Bronchial epithelial cell (primary cell): ENCODE measurements around the gene CNKSR1. TPM values are rescaled to one million over a fixed set of nuclear protein-coding genes. Genes with fewer than 3 reads are reported as not detected.
"Not testable (repeated sequence)": the region's sequence is repeated elsewhere in the genome, so short reads cannot be mapped to it uniquely, and the experiment has no call there.

Experiments used
- DNase-seq: peaks from one replicate; pipeline ENCODE4 v3.0.0-alpha.2; 2010; ENCODE audit warnings: low read depth
- FAIRE-seq: peaks from 2 replicates; lab custom pipeline; 2011; peaks lifted over from hg19 to GRCh38; lab: Jason Lieb, UNC
- H3K27me3 ChIP-seq: 2 replicates; pipeline ENCODE4 v1.5.1; 2011; ENCODE audit warnings: low read length; ENCODE audit not compliant: control insufficient read depth, insufficient read depth
- H3K36me3 ChIP-seq: 2 replicates; pipeline ENCODE4 v1.5.1; 2011; ENCODE audit warnings: low read length; ENCODE audit not compliant: control insufficient read depth, insufficient read depth
- H3K4me3 ChIP-seq: 2 replicates; pipeline ENCODE4 v1.5.1; 2011; ENCODE audit warnings: mild to moderate bottlenecking, low read depth, low read length, control low read depth
- total RNA-seq: library from RNA; depleted of rRNA; stranded (reverse); fragments of >200 nt; gene quantifications from 2 replicates; pipeline ENCODE4 v1.2.1, GENCODE V29; 2014
- TF ChIP-seq, protein P1 (sequence below): IDR thresholded peaks from 2 replicates; pipeline ENCODE4 v1.5.1; 2011; ENCODE audit warnings: mild to moderate bottlenecking, moderate library complexity, low read length, control low read depth, inconsistent platforms; ENCODE audit not compliant: insufficient read depth, severe bottlenecking

The CNKSR1 gene
- total RNA-seq, 1 donor from 2014 or later = 15.8 TPM

DNA sequence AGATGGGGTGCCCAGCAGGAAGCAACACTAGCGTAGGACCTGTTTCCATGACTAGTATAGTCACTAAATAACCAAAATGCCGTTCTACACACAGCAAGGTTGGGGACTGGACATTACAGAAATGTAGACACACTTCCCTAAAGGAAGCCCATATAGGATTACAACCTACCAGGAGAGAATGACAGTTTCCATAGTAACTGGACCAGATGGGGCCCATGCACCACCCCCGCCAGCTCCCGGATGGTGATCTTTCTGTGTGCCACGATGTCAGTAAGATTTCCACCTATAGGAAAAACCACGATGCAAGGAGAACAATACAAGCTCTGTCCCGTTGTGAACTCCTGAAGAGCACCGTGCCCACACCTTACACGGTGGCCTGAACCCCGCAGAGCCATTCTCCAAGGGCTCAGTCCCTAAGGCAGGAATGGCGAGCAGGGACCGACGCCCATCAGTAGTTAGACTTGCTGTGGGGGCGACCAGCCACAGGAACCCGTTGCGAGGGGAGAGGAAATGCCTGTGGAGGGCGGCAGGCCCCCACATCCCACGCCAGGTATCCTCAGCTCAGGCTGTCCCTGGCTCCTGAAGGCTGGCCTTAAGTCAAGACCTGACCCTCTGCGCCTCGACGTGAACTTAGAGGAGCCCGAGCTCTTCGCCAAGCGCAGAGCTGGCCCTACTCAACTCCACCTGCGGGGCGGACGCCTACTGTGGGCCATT is 43.1 kb downstream of the CNKSR1 start:
- H3K4me3 ChIP-seq = no peak overlapping the region
- H3K36me3 ChIP-seq = no peaks in the 10 kb centered on the region
- H3K27me3 ChIP-seq = no peaks in the 10 kb centered on the region
- DNase-seq (no peak), FAIRE-seq (peak; percentile 64)
- TF ChIP-seq, protein P1, sequence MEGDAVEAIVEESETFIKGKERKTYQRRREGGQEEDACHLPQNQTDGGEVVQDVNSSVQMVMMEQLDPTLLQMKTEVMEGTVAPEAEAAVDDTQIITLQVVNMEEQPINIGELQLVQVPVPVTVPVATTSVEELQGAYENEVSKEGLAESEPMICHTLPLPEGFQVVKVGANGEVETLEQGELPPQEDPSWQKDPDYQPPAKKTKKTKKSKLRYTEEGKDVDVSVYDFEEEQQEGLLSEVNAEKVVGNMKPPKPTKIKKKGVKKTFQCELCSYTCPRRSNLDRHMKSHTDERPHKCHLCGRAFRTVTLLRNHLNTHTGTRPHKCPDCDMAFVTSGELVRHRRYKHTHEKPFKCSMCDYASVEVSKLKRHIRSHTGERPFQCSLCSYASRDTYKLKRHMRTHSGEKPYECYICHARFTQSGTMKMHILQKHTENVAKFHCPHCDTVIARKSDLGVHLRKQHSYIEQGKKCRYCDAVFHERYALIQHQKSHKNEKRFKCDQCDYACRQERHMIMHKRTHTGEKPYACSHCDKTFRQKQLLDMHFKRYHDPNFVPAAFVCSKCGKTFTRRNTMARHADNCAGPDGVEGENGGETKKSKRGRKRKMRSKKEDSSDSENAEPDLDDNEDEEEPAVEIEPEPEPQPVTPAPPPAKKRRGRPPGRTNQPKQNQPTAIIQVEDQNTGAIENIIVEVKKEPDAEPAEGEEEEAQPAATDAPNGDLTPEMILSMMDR = no peak

- no peaks in the 10 kb centered on the region for H3K27me3 ChIP-seq
- no peak for FAIRE-seq
- no peak overlapping the region for H3K4me3 ChIP-seq
- TF ChIP-seq, protein P1 = no peak
- no peaks in the 10 kb centered on the region for H3K36me3 ChIP-seq
- DNase-seq = no peak
Measured at GRCh38 chr1:26221094-26221493, 43.8 kb downstream of the CNKSR1 start.

DNA sequence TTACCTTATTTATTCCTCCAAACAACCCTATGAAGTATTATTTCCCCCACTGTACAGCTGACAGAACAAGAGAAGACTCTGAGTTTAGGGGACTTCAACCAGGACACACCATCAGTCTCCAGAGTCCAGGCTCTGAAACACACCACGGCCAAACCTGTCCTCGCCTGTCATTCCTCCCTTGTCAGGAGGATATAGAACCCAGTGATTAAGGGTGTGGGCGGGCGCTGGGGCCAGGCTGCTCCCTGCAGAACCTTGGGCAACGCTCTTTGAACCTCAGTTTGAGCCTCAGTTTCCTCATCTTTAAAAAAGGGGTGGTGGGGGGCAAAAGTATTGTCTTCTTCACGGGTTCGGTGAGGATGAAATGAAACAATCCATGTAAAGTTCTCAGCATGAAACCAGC is 47.3 kb downstream of the CNKSR1 start:
- TF ChIP-seq, protein P1 = no peak
- no peak for FAIRE-seq
- DNase-seq = no peak
- Histone ChIP-seq H3K36me3 (no peaks in the 10 kb centered on the region), H3K27me3 (peaks cover 2% of the 10 kb centered on the region), H3K4me3 (no peak overlapping the region)

- H3K4me3 ChIP-seq = peak overlapping the region; percentile 36
- no peak for FAIRE-seq
- no peaks in the 10 kb centered on the region for H3K36me3 ChIP-seq
- DNase-seq = peak; percentile 47
- TF ChIP-seq, protein P1 = no peak
- peaks cover 2% of the 10 kb centered on the region for H3K27me3 ChIP-seq
Measured at GRCh38 chr1:26225033-26225831, 47.9 kb downstream of the CNKSR1 start.

GRCh38 chr1:26230682-26231081 is 53.4 kb downstream of the CNKSR1 start:
- not testable (repeated sequence) for H3K27me3 ChIP-seq, H3K4me3 ChIP-seq, H3K36me3 ChIP-seq, DNase-seq, FAIRE-seq

DNA sequence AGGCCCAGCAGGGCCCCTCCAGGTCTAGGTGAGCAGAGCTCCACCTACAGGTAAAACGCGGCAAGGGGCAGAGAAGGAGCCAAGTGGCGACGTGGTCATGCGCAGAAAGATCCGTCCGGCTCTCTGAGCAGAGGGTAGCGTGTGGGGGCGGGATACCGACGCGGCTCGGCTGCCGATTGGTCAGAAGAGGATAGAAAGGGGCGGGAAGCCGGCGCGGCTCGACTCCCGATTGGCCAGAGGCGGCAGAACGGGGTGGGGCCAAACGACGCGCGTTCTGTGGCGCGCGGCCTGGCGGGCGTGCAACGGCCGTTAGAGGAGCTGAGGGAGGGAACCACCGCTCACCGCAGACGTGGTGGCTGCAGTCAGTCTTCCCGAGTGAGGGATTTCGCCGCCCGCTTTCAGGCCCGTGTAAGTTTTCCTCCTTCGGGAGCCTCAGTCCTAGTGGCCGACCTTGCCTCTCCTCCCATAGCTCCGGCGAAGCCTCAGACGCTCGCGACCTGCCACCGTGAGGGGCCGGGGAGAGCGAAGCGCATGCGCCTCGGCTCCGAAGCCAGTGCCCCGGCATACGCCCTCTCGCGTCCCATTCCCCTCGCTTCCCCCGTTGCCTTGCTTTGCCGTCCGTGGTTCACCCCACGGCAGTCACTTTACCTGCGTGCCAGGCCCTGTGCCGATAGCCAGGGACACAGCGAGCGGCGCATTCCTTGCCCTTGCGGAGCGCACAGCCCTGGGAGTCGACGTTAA is 56.8 kb downstream of the CNKSR1 start, which contains the start of gene CEP85:
CEP85 (plus strand) TSS at position 298 of the 741 bp plus-strand sequence. CDS start 5,584 bp downstream, outside the sequence.
- FAIRE-seq = peak; percentile 70
- Histone ChIP-seq H3K27me3 (no peaks in the 10 kb centered on the region), H3K4me3 (peak within 1 kb of the TSS; percentile 78), H3K36me3 (no peaks in the 10 kb centered on the region)
- TF ChIP-seq, protein P1 = peak; percentile 96
- peak; percentile 92 for DNase-seq
